Natural killer cell (primary cell): ENCODE measurements around the gene C12orf43. TPM values are rescaled to one million over a fixed set of nuclear protein-coding genes. Genes with fewer than 3 reads are reported as not detected.

ENCODE experiments used
- ATAC-seq, 3 donors: fragments of 150-1000 bp in 2 of 3; fragments of 200-7000 bp in 1 of 3; cut with Tn5 transposase; 1 replicate in 1 of 3; 2 replicates in 2 of 3; pipeline ENCODE4 v1.10.0; 2021; ENCODE audit warnings: mild to moderate bottlenecking in 2 of 3, moderate library complexity in 2 of 3
- DNase-seq, 2 donors: peaks; one replicate each; pipeline versions ENCODE4 v3.0.0 to v3.0.0-alpha.2; 2013 to 2021; ENCODE audit warnings: mixed read lengths in 1 of 2
- H3K27ac ChIP-seq: one replicate; pipeline ENCODE4 v1.5.1; 2013; ENCODE audit warnings: mild to moderate bottlenecking, low read length
- H3K27me3 ChIP-seq: one replicate; pipeline ENCODE4 v1.6.1; 2013; ENCODE audit warnings: low read length; ENCODE audit not compliant: control insufficient read depth, insufficient read depth
- H3K36me3 ChIP-seq: one replicate; pipeline ENCODE4 v1.6.1; 2013; ENCODE audit warnings: low read length; ENCODE audit not compliant: control insufficient read depth, insufficient read depth
- H3K4me1 ChIP-seq: one replicate; pipeline ENCODE4 v1.6.1; 2013; ENCODE audit warnings: low read length; ENCODE audit not compliant: control insufficient read depth, insufficient read depth
- H3K4me3 ChIP-seq: one replicate; pipeline ENCODE4 v1.5.1; 2013; ENCODE audit warnings: low read length
- H3K9me3 ChIP-seq: one replicate; pipeline ENCODE4 v1.6.1; 2013; ENCODE audit warnings: low read length; ENCODE audit not compliant: control insufficient read depth, insufficient read depth
- H3K27ac Mint-ChIP-seq, 2 donors: one replicate each; pipeline ENCODE4 v1.8.0; 2022; ENCODE audit warnings: mild to moderate bottlenecking in 2 of 2, mixed read lengths in 2 of 2, moderate library complexity in 1 of 2
- H3K27me3 Mint-ChIP-seq, 2 donors: one replicate each; pipeline ENCODE4 v1.8.0; 2022; ENCODE audit warnings: low read depth in 2 of 2, mixed read lengths in 2 of 2
- H3K36me3 Mint-ChIP-seq: one replicate; pipeline ENCODE4 v1.8.0; 2022; ENCODE audit warnings: mixed read lengths
- H3K4me1 Mint-ChIP-seq, 2 donors: one replicate each; pipeline ENCODE4 v1.8.0; 2022; ENCODE audit warnings: mixed read lengths in 2 of 2
- H3K4me3 Mint-ChIP-seq: one replicate; pipeline ENCODE4 v1.8.0; 2022; ENCODE audit warnings: mild to moderate bottlenecking, moderate library complexity, mixed read lengths
- H3K9me3 Mint-ChIP-seq, 2 donors: one replicate each; pipeline ENCODE4 v1.8.0; 2022; ENCODE audit warnings: mixed read lengths in 2 of 2
- CTCF ChIP-seq: fragments of 200-600 bp; IDR thresholded peaks from one replicate; pipeline ENCODE4 v1.8.0; 2022; ENCODE audit warnings: antibody characterized with exemption
- WGBS: methylation state at CpG from one replicate; pipeline ENCODE4 v1.1.7; 2013; ENCODE audit warnings: missing lambda C conversion rate; ENCODE audit not compliant: insufficient coverage; 5-methylcytosine and 5-hydroxymethylcytosine counted together
- intact Hi-C: fragments of 100-400 bp; cut with micrococcal nuclease; formaldehyde crosslinking; loops from one replicate; pipeline ENCODE4 v1.14.2; 2022
- total RNA-seq, 4 donors: library from RNA; stranded (reverse); fragments of 120-200 nt in 1 of 4; gene quantifications; one replicate each; pipeline versions ENCODE4 v1.2.3 to v1.2.4, GENCODE V29; 2013 to 2022

Gene C12orf43
- total RNA-seq, 3 donors from 2014 or later (not counting 1 experiment from before 2014, with no cell fraction given) = 16.0 to 19.9 (median 18.0) TPM

GRCh38 chr12:121059031-121059898, 43.0 kb upstream of the C12orf43 start:
- Mint-ChIP-seq H3K36me3 (no peaks in the 10 kb centered on the region), H3K27me3 (no peaks in the 10 kb centered on the region), H3K4me1 (peaks cover 10% of the 10 kb centered on the region in 2 donors), H3K9me3 (no peaks in the 10 kb centered on the region), H3K4me3 (peak overlapping the region; percentile 92), H3K27ac (peak overlapping the region; percentile 95 to 97)
- 80% methylated on average over 10 of the region's 10 CpGs for WGBS
- Histone ChIP-seq H3K4me3 (no peak overlapping the region), H3K27ac (peak overlapping the region; percentile 98), H3K36me3 (no peaks in the 10 kb centered on the region), H3K27me3 (no peaks in the 10 kb centered on the region), H3K4me1 (peaks cover 16% of the 10 kb centered on the region), H3K9me3 (no peaks in the 10 kb centered on the region)
- TF ChIP-seq CTCF = no peak
- ATAC-seq = no peak
- peak in 1 of 2 donors; percentile 15 for DNase-seq
- intact Hi-C loops = no loop called here

- Histone ChIP-seq H3K27me3 (no peaks in the 10 kb centered on the region), H3K4me3 (no peak overlapping the region), H3K27ac (no peak overlapping the region), H3K9me3 (no peaks in the 10 kb centered on the region), H3K4me1 (peaks cover 16% of the 10 kb centered on the region), H3K36me3 (no peaks in the 10 kb centered on the region)
- Mint-ChIP-seq H3K4me3 (no peak overlapping the region), H3K27ac (peak overlapping the region in 1 of 2 donors; percentile 18), H3K9me3 (no peaks in the 10 kb centered on the region), H3K36me3 (no peaks in the 10 kb centered on the region), H3K27me3 (no peaks in the 10 kb centered on the region), H3K4me1 (peaks cover 10% of the 10 kb centered on the region in 2 donors)
- TF ChIP-seq CTCF = no peak
- DNase-seq (no peak), ATAC-seq (no peak)
- 79% methylated on average over 9 of the region's 9 CpGs for WGBS
- intact Hi-C loops = no loop called here
These were observed 41.5 kb upstream of the C12orf43 start for GRCh38 chr12:121057794-121058193.

GRCh38 chr12:121053706-121054105, 37.4 kb upstream of the C12orf43 start:
- H3K9me3 Mint-ChIP-seq = no peaks in the 10 kb centered on the region
- H3K4me3 Mint-ChIP-seq = no peak overlapping the region
- no peaks in the 10 kb centered on the region for H3K4me1 Mint-ChIP-seq
- Histone ChIP-seq H3K4me1 (no peaks in the 10 kb centered on the region), H3K27me3 (no peaks in the 10 kb centered on the region), H3K36me3 (no peaks in the 10 kb centered on the region), H3K27ac (no peak overlapping the region), H3K4me3 (no peak overlapping the region), H3K9me3 (no peaks in the 10 kb centered on the region)
- DNase-seq = no peak
- no peak for TF ChIP-seq CTCF
- H3K27me3 Mint-ChIP-seq = peaks cover 0 to 4% of the 10 kb centered on the region in 2 donors
- intact Hi-C loops = no loop called here
- H3K27ac Mint-ChIP-seq = no peak overlapping the region
- no peak for ATAC-seq
- H3K36me3 Mint-ChIP-seq = no peaks in the 10 kb centered on the region
- 92% methylated on average over 11 of the region's 11 CpGs for WGBS
